ENCODE results near the gene TTLL11. TPM values are rescaled to one million over a fixed set of nuclear protein-coding genes. Genes with fewer than 3 reads are reported as not detected.
A peak's percentile ranks its signal among the peaks of the same experiment; 100 is the strongest.

The TTLL11 gene
- total and polyA plus RNA-seq, 7 experiments from 2014 or later: 3.0 to 8.6 (median 4.4) TPM

DNA sequence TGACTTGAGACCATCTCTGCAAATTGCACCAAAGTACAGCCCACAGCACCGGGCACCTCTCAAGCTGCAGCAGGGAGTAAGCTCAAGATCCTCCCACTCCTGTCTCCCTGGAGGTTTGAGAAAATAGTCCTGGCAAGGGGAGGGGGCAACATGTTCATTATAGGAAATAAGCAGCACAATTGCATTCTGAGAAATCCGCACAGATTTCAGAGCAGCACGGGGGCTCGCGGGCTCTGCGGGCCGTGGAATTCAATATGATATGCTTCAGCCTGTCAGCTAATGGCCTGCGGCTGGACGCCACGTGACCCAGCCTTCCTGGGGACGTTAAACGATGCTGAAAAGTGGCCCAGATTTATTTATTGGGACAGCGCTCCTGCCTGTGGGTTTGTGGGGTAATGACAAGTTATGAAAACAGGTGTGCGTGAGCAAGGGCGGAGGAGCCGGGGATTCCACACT lies 285.3 kb downstream of the TTLL11 start:
- peaks cover 2 to 14% (median 12%) of the 10 kb centered on the region in 11 donors for H3K9me3 Mint-ChIP-seq
- no peaks in the 10 kb centered on the region for H3K4me1 Mint-ChIP-seq
- POLR2A ChIA-PET: no interaction called here
- no peak overlapping the region for H3K27ac Mint-ChIP-seq
- H3K4me3 Mint-ChIP-seq: no peak overlapping the region
- peaks cover 0 to 12% (median 4%) of the 10 kb centered on the region in 5 donors for H3K36me3 Mint-ChIP-seq
- H3K4me1 ChIP-seq (ENCODE audit: control insufficient read depth in 2 of 2, insufficient read depth in 2 of 2, low read length in 2 of 2): no peaks in the 10 kb centered on the region
- no peaks in the 10 kb centered on the region for H3K36me3 ChIP-seq (ENCODE audit: control insufficient read depth in 2 of 3, insufficient read depth in 3 of 3, low read length in 3 of 3)
- H3K27me3 Mint-ChIP-seq: peaks cover 0 to 12% (median 2%) of the 10 kb centered on the region in 5 donors
- CTCF ChIA-PET: no interaction called here
- no peaks in the 10 kb centered on the region for H3K9me3 ChIP-seq (ENCODE audit: control insufficient read depth in 2 of 3, low read length in 3 of 3)
- intact Hi-C loops (cut with micrococcal nuclease): no loop called here
- no peak overlapping the region for H3K4me3 ChIP-seq (ENCODE audit: low read length)
- no peaks in the 10 kb centered on the region for H3K27me3 ChIP-seq (ENCODE audit: control insufficient read depth in 2 of 2, insufficient read depth in 2 of 2, low read length in 2 of 2)
- ATAC-seq (no peak), DNase-seq (no peak)
- H3K27ac ChIP-seq (ENCODE audit: low read depth, low read length): no peak overlapping the region

DNA sequence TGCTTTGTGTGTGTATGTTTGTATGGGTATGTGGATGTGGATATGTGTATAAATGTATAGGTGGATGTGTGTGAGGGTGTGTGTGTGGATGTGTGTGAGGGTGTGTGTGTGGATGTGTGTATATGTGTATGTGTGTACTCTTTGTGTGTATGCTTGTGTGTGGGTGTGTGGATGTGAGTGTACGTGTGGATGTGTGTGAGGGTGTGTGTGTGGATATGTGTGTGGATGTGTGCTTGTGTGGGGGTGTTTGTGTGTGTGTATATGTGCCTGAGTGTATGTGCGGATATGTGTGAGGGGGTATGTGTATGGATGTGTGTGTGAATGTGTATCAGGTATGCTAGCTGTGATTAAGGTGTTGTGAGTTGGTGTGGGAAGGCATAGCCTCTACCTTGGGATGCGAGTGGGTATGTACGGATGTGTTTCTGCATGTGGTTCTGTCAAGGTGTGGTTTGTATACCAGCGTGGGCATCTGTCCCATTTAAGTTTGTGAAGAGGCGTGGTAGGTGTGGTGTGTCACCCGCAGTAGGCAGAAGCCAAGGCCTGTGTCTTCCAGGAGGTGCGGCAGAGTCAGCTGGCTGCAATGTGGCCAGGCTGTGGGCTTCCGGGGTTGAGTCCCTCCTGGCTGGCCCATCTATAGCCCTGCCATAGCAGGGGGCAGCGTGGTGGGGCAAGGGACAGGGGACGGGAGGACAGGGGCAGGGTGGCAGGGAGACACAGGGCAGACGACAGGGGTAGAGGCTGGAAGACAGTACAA lies 285.9 kb downstream of the TTLL11 start:
- Histone ChIP-seq H3K4me3 (ENCODE audit: low read length) (no peak overlapping the region), H3K27ac (ENCODE audit: low read depth, low read length) (no peak overlapping the region), H3K4me1 (ENCODE audit: control insufficient read depth in 2 of 2, insufficient read depth in 2 of 2, low read length in 2 of 2) (no peaks in the 10 kb centered on the region), H3K36me3 (ENCODE audit: control insufficient read depth in 2 of 3, insufficient read depth in 3 of 3, low read length in 3 of 3) (no peaks in the 10 kb centered on the region), H3K27me3 (ENCODE audit: control insufficient read depth in 2 of 2, insufficient read depth in 2 of 2, low read length in 2 of 2) (no peaks in the 10 kb centered on the region), H3K9me3 (ENCODE audit: control insufficient read depth in 2 of 3, low read length in 3 of 3) (no peaks in the 10 kb centered on the region)
- no peak for DNase-seq
- intact Hi-C loops (cut with micrococcal nuclease): no loop called here
- no peaks in the 10 kb centered on the region for H3K4me1 Mint-ChIP-seq
- H3K36me3 Mint-ChIP-seq: peaks cover 0 to 12% (median 4%) of the 10 kb centered on the region in 5 donors
- CTCF ChIA-PET: no interaction called here
- no peak overlapping the region for H3K27ac Mint-ChIP-seq
- POLR2A ChIA-PET: no interaction called here
- H3K27me3 Mint-ChIP-seq: peaks cover 0 to 18% (median 5%) of the 10 kb centered on the region in 5 donors
- no peak overlapping the region for H3K4me3 Mint-ChIP-seq
- ATAC-seq: peak; percentile 20
- H3K9me3 Mint-ChIP-seq: peaks cover 2 to 14% (median 12%) of the 10 kb centered on the region in 11 donors

DNA sequence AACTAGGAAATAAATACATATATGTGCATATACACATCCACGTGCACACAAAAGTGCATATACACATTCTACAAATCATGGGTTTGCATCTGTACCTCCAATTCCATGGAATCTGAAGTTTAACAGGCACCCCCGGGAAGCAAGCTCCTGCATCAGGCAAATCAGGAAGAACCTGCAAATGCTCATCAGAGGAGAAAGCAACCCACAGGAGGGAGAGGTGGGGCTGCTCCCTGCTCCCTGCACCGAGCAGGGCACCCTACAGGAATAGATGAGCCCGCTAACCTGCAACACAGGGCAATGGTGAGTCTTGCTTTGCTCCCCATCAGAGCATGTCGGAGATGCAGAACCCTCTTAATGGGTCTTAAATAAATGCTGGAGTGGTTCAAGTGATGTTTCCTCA lies 290.4 kb downstream of the TTLL11 start:
- Histone ChIP-seq H3K4me1 (ENCODE audit: control insufficient read depth in 2 of 2, insufficient read depth in 2 of 2, low read length in 2 of 2) (no peaks in the 10 kb centered on the region), H3K9me3 (ENCODE audit: control insufficient read depth in 2 of 3, low read length in 3 of 3) (no peaks in the 10 kb centered on the region), H3K4me3 (ENCODE audit: low read length) (no peak overlapping the region), H3K27ac (ENCODE audit: low read depth, low read length) (no peak overlapping the region), H3K36me3 (ENCODE audit: control insufficient read depth in 2 of 3, insufficient read depth in 3 of 3, low read length in 3 of 3) (no peaks in the 10 kb centered on the region), H3K27me3 (ENCODE audit: control insufficient read depth in 2 of 2, insufficient read depth in 2 of 2, low read length in 2 of 2) (no peaks in the 10 kb centered on the region)
- no peak overlapping the region for H3K27ac Mint-ChIP-seq
- ATAC-seq (no peak), DNase-seq (no peak)
- no peak overlapping the region for H3K4me3 Mint-ChIP-seq
- peaks cover 0 to 12% (median 4%) of the 10 kb centered on the region in 5 donors for H3K36me3 Mint-ChIP-seq
- ChIA-PET CTCF (no interaction called here), POLR2A (no interaction called here)
- H3K27me3 Mint-ChIP-seq: peaks cover 7 to 26% (median 10%) of the 10 kb centered on the region in 5 donors
- intact Hi-C loops (cut with micrococcal nuclease): no loop called here
- H3K9me3 Mint-ChIP-seq: peaks cover 2 to 14% (median 12%) of the 10 kb centered on the region in 11 donors
- no peaks in the 10 kb centered on the region for H3K4me1 Mint-ChIP-seq

DNA sequence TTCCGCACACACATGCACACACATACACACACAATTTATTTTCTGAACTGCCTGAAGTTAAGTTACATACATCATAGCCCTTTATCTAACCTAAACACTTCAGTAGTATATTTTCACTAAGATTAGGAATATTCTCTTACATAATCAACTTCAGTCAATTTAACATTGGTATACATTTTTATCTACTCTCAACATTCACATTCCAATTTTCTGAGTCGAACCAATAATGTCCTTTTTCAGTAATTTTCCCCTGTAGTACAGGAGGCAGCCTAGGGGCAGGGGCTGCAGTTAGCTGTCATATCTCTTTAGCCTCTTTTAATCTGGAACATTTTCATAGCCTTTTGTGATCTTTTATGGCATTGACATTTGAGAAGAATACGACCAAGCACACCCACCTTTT lies 291.5 kb downstream of the TTLL11 start:
- Histone ChIP-seq H3K9me3 (ENCODE audit: control insufficient read depth in 2 of 3, low read length in 3 of 3) (no peaks in the 10 kb centered on the region), H3K4me3 (ENCODE audit: low read length) (no peak overlapping the region), H3K36me3 (ENCODE audit: control insufficient read depth in 2 of 3, insufficient read depth in 3 of 3, low read length in 3 of 3) (no peaks in the 10 kb centered on the region), H3K27me3 (ENCODE audit: control insufficient read depth in 2 of 2, insufficient read depth in 2 of 2, low read length in 2 of 2) (no peaks in the 10 kb centered on the region), H3K27ac (ENCODE audit: low read depth, low read length) (no peak overlapping the region), H3K4me1 (ENCODE audit: control insufficient read depth in 2 of 2, insufficient read depth in 2 of 2, low read length in 2 of 2) (no peaks in the 10 kb centered on the region)
- POLR2A ChIA-PET: no interaction called here
- Mint-ChIP-seq H3K9me3 (peaks cover 2 to 14% (median 12%) of the 10 kb centered on the region in 11 donors), H3K36me3 (peaks cover 0 to 12% (median 4%) of the 10 kb centered on the region in 5 donors), H3K4me1 (no peaks in the 10 kb centered on the region), H3K27me3 (peaks cover 7 to 26% (median 12%) of the 10 kb centered on the region in 5 donors), H3K4me3 (no peak overlapping the region), H3K27ac (no peak overlapping the region)
- CTCF ChIA-PET: no interaction called here
- DNase-seq: no peak
- no peak for ATAC-seq
- intact Hi-C loops (cut with micrococcal nuclease): no loop called here

DNA sequence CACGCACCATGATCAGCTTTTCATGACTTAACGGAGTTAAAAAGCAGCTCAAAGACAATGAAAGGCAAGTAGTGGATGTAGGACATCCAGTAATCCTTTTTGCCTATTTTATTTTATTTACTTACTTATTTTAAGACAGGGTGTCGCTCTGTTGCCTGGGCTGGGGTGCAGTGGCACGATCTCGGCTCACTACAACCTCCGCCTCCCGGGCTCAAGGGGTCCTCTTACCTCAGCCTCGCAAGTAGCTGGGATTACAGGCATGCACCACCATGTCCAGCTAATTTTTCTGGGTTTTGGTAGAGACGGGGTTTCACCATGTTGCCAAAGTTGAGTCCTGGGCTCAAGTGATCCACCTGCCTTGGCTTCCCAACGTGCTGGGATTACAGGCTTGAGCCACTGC lies 292.7 kb downstream of the TTLL11 start:
- no peaks in the 10 kb centered on the region for H3K36me3 ChIP-seq (ENCODE audit: control insufficient read depth in 2 of 3, insufficient read depth in 3 of 3, low read length in 3 of 3)
- no peaks in the 10 kb centered on the region for H3K9me3 ChIP-seq (ENCODE audit: control insufficient read depth in 2 of 3, low read length in 3 of 3)
- Mint-ChIP-seq H3K4me3 (no peak overlapping the region), H3K27me3 (peaks cover 7 to 26% (median 12%) of the 10 kb centered on the region in 5 donors), H3K36me3 (peaks cover 0 to 12% (median 4%) of the 10 kb centered on the region in 5 donors), H3K27ac (no peak overlapping the region), H3K4me1 (no peaks in the 10 kb centered on the region), H3K9me3 (peaks cover 2 to 14% (median 12%) of the 10 kb centered on the region in 11 donors)
- H3K27me3 ChIP-seq (ENCODE audit: control insufficient read depth in 2 of 2, insufficient read depth in 2 of 2, low read length in 2 of 2): no peaks in the 10 kb centered on the region
- ChIA-PET POLR2A (no interaction called here), CTCF (no interaction called here)
- no peak overlapping the region for H3K4me3 ChIP-seq (ENCODE audit: low read length)
- intact Hi-C loops (cut with micrococcal nuclease): no loop called here
- DNase-seq (no peak), ATAC-seq (no peak)
- no peaks in the 10 kb centered on the region for H3K4me1 ChIP-seq (ENCODE audit: control insufficient read depth in 2 of 2, insufficient read depth in 2 of 2, low read length in 2 of 2)
- no peak overlapping the region for H3K27ac ChIP-seq (ENCODE audit: low read depth, low read length)

DNA sequence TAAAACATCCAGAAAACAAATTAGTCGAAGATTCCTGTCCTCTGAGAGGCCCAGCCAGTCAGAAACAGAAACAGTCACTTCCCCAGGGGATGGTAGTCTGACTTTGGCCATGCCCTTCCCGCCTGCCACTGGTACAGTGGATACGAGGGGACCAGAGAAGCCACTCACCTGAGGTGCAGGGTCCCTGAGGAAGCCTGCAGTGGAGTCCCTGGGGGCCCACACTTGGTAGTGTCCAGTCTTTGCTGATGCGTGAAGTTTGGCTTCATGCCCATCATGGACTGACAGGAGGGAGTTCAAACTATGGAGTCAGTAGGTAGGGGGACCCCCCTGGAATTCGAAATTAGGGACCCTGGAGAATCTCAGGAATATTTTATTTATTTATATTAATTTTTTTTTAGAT lies 294.2 kb downstream of the TTLL11 start:
- no peak for DNase-seq
- intact Hi-C loops (cut with micrococcal nuclease): no loop called here
- no peaks in the 10 kb centered on the region for H3K36me3 ChIP-seq (ENCODE audit: control insufficient read depth in 2 of 3, insufficient read depth in 3 of 3, low read length in 3 of 3)
- no peaks in the 10 kb centered on the region for H3K4me1 Mint-ChIP-seq
- no peak overlapping the region for H3K27ac ChIP-seq (ENCODE audit: low read depth, low read length)
- H3K27me3 ChIP-seq (ENCODE audit: control insufficient read depth in 2 of 2, insufficient read depth in 2 of 2, low read length in 2 of 2): no peaks in the 10 kb centered on the region
- peaks cover 0 to under 1% (median 0%) of the 10 kb centered on the region in 5 donors for H3K36me3 Mint-ChIP-seq
- ChIA-PET POLR2A (no interaction called here), CTCF (no interaction called here)
- no peak for ATAC-seq
- no peak overlapping the region for H3K4me3 ChIP-seq (ENCODE audit: low read length)
- no peaks in the 10 kb centered on the region for H3K4me1 ChIP-seq (ENCODE audit: control insufficient read depth in 2 of 2, insufficient read depth in 2 of 2, low read length in 2 of 2)
- H3K27ac Mint-ChIP-seq: no peak overlapping the region
- H3K9me3 Mint-ChIP-seq: peaks cover 0 to 3% (median under 1%) of the 10 kb centered on the region in 11 donors
- H3K9me3 ChIP-seq (ENCODE audit: control insufficient read depth in 2 of 3, low read length in 3 of 3): no peaks in the 10 kb centered on the region
- peaks cover 7 to 23% (median 10%) of the 10 kb centered on the region in 5 donors for H3K27me3 Mint-ChIP-seq
- H3K4me3 Mint-ChIP-seq: no peak overlapping the region

DNA sequence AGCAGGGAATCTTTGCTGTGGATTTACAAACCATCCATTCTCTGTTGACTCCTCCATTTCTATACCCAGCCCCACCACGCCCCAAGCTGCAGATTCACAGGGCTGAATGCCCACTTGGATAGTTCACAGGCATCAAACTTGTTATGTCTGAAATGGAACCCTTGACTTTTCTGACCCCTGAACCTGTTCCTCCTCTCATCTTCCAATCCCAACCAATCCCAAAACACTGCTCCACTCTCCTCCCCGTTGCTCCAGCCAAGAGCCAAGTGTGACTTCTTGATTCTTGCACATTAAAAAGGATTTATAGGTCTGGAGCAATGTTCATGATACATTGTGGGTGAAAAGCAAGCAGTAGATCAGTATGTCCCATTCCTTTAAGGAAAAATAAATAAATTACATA lies 296.0 kb downstream of the TTLL11 start:
- Histone ChIP-seq H3K4me3 (ENCODE audit: low read length) (no peak overlapping the region), H3K27ac (ENCODE audit: low read depth, low read length) (no peak overlapping the region), H3K36me3 (ENCODE audit: control insufficient read depth in 2 of 3, insufficient read depth in 3 of 3, low read length in 3 of 3) (no peaks in the 10 kb centered on the region), H3K27me3 (ENCODE audit: control insufficient read depth in 2 of 2, insufficient read depth in 2 of 2, low read length in 2 of 2) (no peaks in the 10 kb centered on the region), H3K4me1 (ENCODE audit: control insufficient read depth in 2 of 2, insufficient read depth in 2 of 2, low read length in 2 of 2) (no peaks in the 10 kb centered on the region), H3K9me3 (ENCODE audit: control insufficient read depth in 2 of 3, low read length in 3 of 3) (no peaks in the 10 kb centered on the region)
- CTCF ChIA-PET: no interaction called here
- H3K27ac Mint-ChIP-seq: no peak overlapping the region
- POLR2A ChIA-PET: no interaction called here
- no peak for ATAC-seq
- no peaks in the 10 kb centered on the region for H3K36me3 Mint-ChIP-seq
- intact Hi-C loops (cut with micrococcal nuclease): no loop called here
- no peaks in the 10 kb centered on the region for H3K4me1 Mint-ChIP-seq
- H3K27me3 Mint-ChIP-seq: peaks cover 1 to 14% (median 8%) of the 10 kb centered on the region in 5 donors
- DNase-seq: no peak
- peaks cover 0 to 2% (median 0%) of the 10 kb centered on the region in 11 donors for H3K9me3 Mint-ChIP-seq
- no peak overlapping the region for H3K4me3 Mint-ChIP-seq

Data from naive thymus-derived CD4-positive, alpha-beta T cell (primary cell).